K562 (cell line): ENCODE results near the gene CSDE1. TPM values are rescaled to one million over a fixed set of nuclear protein-coding genes. Genes with fewer than 3 reads are reported as not detected.
"Not testable (repeated sequence)": the region's sequence is repeated elsewhere in the genome, so short reads cannot be mapped to it uniquely, and the experiment has no call there.

Experiments used
- ATAC-seq: fragments of 200-7000 bp; cut with Tn5 transposase; 3 replicates; pipeline ENCODE4 v1.9.1; 2020; ENCODE audit warnings: moderate library complexity
- BruUV-seq: library from RNA; stranded (reverse); fragments of 400-500 nt; replicated peaks from 2 replicates; lab custom pipeline; 2021; lab: Mats Ljungman, UMichigan
- CTCF ChIA-PET: fragments of 300-600 bp; formaldehyde crosslinking; extraction: SDS; loops from one replicate; lab custom pipeline; 2021; ENCODE audit warnings: low intra/inter-chr PET ratio; lab: Yijun Ruan, JAX
- POLR2A ChIA-PET: fragments of 300-600, 350-650 bp; sonication (Branson Sonifier 250); formaldehyde crosslinking; extraction: SDS; loops from one replicate; lab custom pipeline; 2021; ENCODE audit warnings: antibody characterized with exemption, inconsistent platforms; lab: Yijun Ruan, JAX
- DNase-seq, 4 experiments: peaks; one replicate each; pipeline versions ENCODE4 v3.0.0 to v3.0.0-alpha.2; 2011 to 2018; ENCODE audit warnings: low spot score in 3 of 4, mixed read lengths in 3 of 4; ENCODE audit errors: extremely low read depth in 1 of 4
- FAIRE-seq: peaks from 2 replicates; lab custom pipeline; 2011; peaks lifted over from hg19 to GRCh38; lab: Jason Lieb, UNC
- H2AFZ ChIP-seq: 2 replicates; pipeline ENCODE4 v1.6.0; 2011; ENCODE audit warnings: low read depth, low read length, control low read depth, inconsistent platforms
- H3K27ac ChIP-seq: fragments of 200-600 bp; 3 replicates; pipeline ENCODE4 v1.8.0; 2011; ENCODE audit warnings: low read depth, mild to moderate bottlenecking, control low read depth, inconsistent platforms, low read length, moderate library complexity, mixed read lengths; ENCODE audit errors: extremely low read depth
- H3K27me3 ChIP-seq, 2 experiments: fragments of 300-600 bp in 1 of 2; 2 replicates in 1 of 2; 3 replicates in 1 of 2; pipeline versions ENCODE4 v1.6.0 to v1.8.0; 2011; ENCODE audit warnings: inconsistent platforms in 2 of 2, low read length in 2 of 2, mild to moderate bottlenecking in 1 of 2, mixed read lengths in 1 of 2, moderate library complexity in 1 of 2; ENCODE audit not compliant: control insufficient read depth in 2 of 2, insufficient read depth in 2 of 2
- H3K36me3 ChIP-seq: fragments of 300-600 bp; 3 replicates; pipeline ENCODE4 v1.8.0; 2011; ENCODE audit warnings: mild to moderate bottlenecking, low read length, inconsistent platforms; ENCODE audit not compliant: control insufficient read depth, insufficient read depth
- H3K4me1 ChIP-seq, 2 experiments: fragments of 200-600 bp in 1 of 2; replicated peaks in 1 of 2; 2 replicates in 1 of 2; 3 replicates in 1 of 2; pipeline versions ENCODE4 v1.5.1 to v1.8.0; 2011; ENCODE audit warnings: inconsistent platforms in 2 of 2, low read length in 2 of 2, mild to moderate bottlenecking in 1 of 2, mixed read lengths in 1 of 2, moderate library complexity in 1 of 2; ENCODE audit not compliant: control insufficient read depth in 2 of 2, insufficient read depth in 2 of 2
- H3K4me2 ChIP-seq: 2 replicates; pipeline ENCODE4 v1.6.1; 2011; ENCODE audit warnings: low read length, control low read depth, inconsistent platforms, mixed read lengths; ENCODE audit not compliant: insufficient read depth
- H3K4me3 ChIP-seq: fragments of 200-600 bp; sonication (generic), shearing (Covaris generic); 2 replicates; pipeline ENCODE4 v1.5.1; 2016; ENCODE audit warnings: control low read depth, inconsistent platforms
- H3K79me2 ChIP-seq: fragments of 200-600 bp; 3 replicates; pipeline ENCODE4 v1.8.0; 2011; ENCODE audit warnings: low read length, inconsistent platforms; ENCODE audit not compliant: control insufficient read depth, insufficient read depth
- H3K9ac ChIP-seq, 2 experiments: 2 replicates each; pipeline versions ENCODE4 v1.6.0 to v1.6.1; 2011; ENCODE audit warnings: low read depth in 2 of 2, low read length in 2 of 2, control low read depth in 1 of 2, inconsistent platforms in 1 of 2, mild to moderate bottlenecking in 1 of 2, mixed read lengths in 1 of 2; ENCODE audit not compliant: insufficient read depth in 1 of 2
- H3K9me1 ChIP-seq: one replicate; pipeline ENCODE4 v1.6.0; 2011; ENCODE audit warnings: inconsistent platforms, mild to moderate bottlenecking, low read length, moderate library complexity; ENCODE audit not compliant: control insufficient read depth, insufficient read depth
- H3K9me3 ChIP-seq: replicated peaks from 2 replicates; pipeline ENCODE4 v1.5.1; 2011; ENCODE audit warnings: low read depth, low read length, inconsistent platforms; ENCODE audit not compliant: control insufficient read depth, insufficient read depth
- H4K20me1 ChIP-seq: replicated peaks from 2 replicates; pipeline ENCODE4 v1.6.1; 2011; ENCODE audit warnings: low read length, inconsistent platforms, mixed read lengths; ENCODE audit not compliant: control insufficient read depth, insufficient read depth
- CEBPG ChIP-seq, 3 experiments: fragments of 200-800 bp in 1 of 3; sonication (Bioruptor generic) in 1 of 3; sonication (generic) in 1 of 3; formaldehyde crosslinking in 1 of 3; IDR thresholded peaks in 2 of 3; conservative IDR thresholded peaks in 1 of 3; 2 replicates each; pipeline versions ENCODE4 v1.6.1 to v1.8.0; 2016 to 2022; ENCODE audit warnings: missing compliant biosample characterization in 2 of 3, missing genetic modification characterization in 2 of 3, mild to moderate bottlenecking in 1 of 3, missing genetic modification reagents in 1 of 3
- ID3 ChIP-seq, 2 experiments: fragments of 250-450 bp in 1 of 2; fragments of 450-650 bp in 1 of 2; sonication (Bioruptor Pico) in 1 of 2; IDR thresholded peaks; 2 replicates each; pipeline versions ENCODE4 v1.6.1 to v1.8.0; 2016 to 2021; ENCODE audit warnings: mild to moderate bottlenecking in 2 of 2, moderate library complexity in 2 of 2, missing compliant biosample characterization in 1 of 2, missing genetic modification characterization in 1 of 2
- PPARD ChIP-seq: fragments of 250-450 bp; sonication (Bioruptor Pico); IDR thresholded peaks from 2 replicates; pipeline ENCODE4 v1.8.0; 2022; ENCODE audit warnings: inconsistent platforms, mild to moderate bottlenecking, moderate library complexity
- SMARCA4 ChIP-seq: fragments of 450-650 bp; IDR thresholded peaks from 2 replicates; pipeline ENCODE4 v1.6.1; 2016
- ZNF212 ChIP-seq: fragments of 450-650 bp; formaldehyde crosslinking; IDR thresholded peaks from 2 replicates; pipeline ENCODE4 v1.4.0; 2020; ENCODE audit warnings: mild to moderate bottlenecking
- WGBS: fragments of 100-300 bp; shearing (Covaris generic); methylation state at CpG from one replicate; pipeline ENCODE4 v1.1.6; 2016; ENCODE audit warnings: low coverage, mixed read lengths; ENCODE audit not compliant: insufficient coverage; ENCODE audit errors: missing lambda C conversion rate; 5-methylcytosine and 5-hydroxymethylcytosine counted together
- in situ Hi-C: fragments of 300-500 bp; cut with MboI; formaldehyde crosslinking; loops from 4 replicates; pipeline ENCODE4 v1.15.0; 2018; ENCODE audit warnings: inconsistent platforms, mixed read lengths
- intact Hi-C: fragments of 100-400 bp; cut with micrococcal nuclease; formaldehyde crosslinking; loops from 2 replicates; pipeline ENCODE4 v1.14.2; 2022
- polyA plus RNA-seq, 8 experiments: library from polyadenylated mRNA; depleted of rRNA in 4 of 8; stranded (reverse) in 5 of 8; unstranded in 3 of 8; fragments of >200 nt; fragmentation: Nextera tagmentation in 2 of 8; fragmentation: Illumina TruSeq in 1 of 8; extraction: Ambion mirVana in 2 of 8; extraction: Trizol in 1 of 8; gene quantifications; 2 replicates each; pipeline versions ENCODE4 v1.2.1 to v1.2.3, GENCODE V29; 2011 to 2014; ENCODE audit warnings: inconsistent platforms in 1 of 8, missing spikeins in 1 of 8
- total RNA-seq, 7 experiments: library from RNA; depleted of rRNA in 6 of 7; stranded (reverse); fragments of >200 nt in 6 of 7; fragmentation: Illumina TruSeq in 2 of 7; extraction: Trizol in 2 of 7; gene quantifications; 2 replicates each; pipeline versions ENCODE4 v1.2.1 to v1.2.3, GENCODE V29; 2011 to 2021; ENCODE audit warnings: low replicate concordance in 1 of 7
- TF ChIP-seq, protein P1 (sequence below): fragments of 450-650 bp; IDR thresholded peaks from 2 replicates; pipeline ENCODE4 v1.6.1; 2018; ENCODE audit warnings: mild to moderate bottlenecking, low read depth; ENCODE audit not compliant: partially characterized antibody

The CSDE1 gene
- total and polyA plus RNA-seq, 9 of the 15 experiments (the other 6 are each of a cell fraction or from before 2014, with no cell fraction given) = 174 to 538 (median 403) TPM

GRCh38 chr1:114757455-114758255 is at the start of gene CSDE1 (continued):
- TF ChIP-seq ID3 (CRISPR knock-in tag; IDR thresholded peaks at IDR 0.05) = 0 out of 2 replicates have a peak, but pooled peaks have one; percentile 14
- TF ChIP-seq ID3 (tag; IDR thresholded peaks at IDR 0.05) = peak; percentile 86; the same call in 1 of the 2 replicates
- 0 out of 2 replicates have a peak, but pooled peaks have one; percentile 22 for TF ChIP-seq SMARCA4
- no peak for TF ChIP-seq PPARD (CRISPR knock-in tag)
- TF ChIP-seq ZNF212 (CRISPR knock-in tag) = peak; percentile 70; the same call in 1 of the 2 replicates
- TF ChIP-seq, protein P1, sequence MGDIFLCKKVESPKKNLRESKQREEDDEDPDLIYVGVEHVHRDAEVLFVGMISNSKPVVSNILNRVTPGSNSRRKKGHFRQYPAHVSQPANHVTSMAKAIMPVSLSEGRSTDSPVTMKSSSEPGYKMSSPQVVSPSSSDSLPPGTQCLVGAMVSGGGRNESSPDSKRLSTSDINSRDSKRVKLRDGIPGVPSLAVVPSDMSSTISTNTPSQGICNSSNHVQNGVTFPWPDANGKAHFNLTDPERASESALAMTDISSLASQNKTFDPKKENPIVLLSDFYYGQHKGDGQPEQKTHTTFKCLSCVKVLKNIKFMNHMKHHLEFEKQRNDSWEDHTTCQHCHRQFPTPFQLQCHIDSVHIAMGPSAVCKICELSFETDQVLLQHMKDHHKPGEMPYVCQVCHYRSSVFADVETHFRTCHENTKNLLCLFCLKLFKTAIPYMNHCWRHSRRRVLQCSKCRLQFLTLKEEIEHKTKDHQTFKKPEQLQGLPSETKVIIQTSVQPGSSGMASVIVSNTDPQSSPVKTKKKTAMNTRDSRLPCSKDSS = no peak
- no peak for TF ChIP-seq CEBPG (CRISPR knock-in tag; IDR thresholded peaks at IDR 0.05)
- TF ChIP-seq CEBPG (tag; conservative IDR thresholded peaks at IDR 0.05 in 1 of 2, IDR thresholded peaks at IDR 0.05 in 1 of 2) = no peak

DNA sequence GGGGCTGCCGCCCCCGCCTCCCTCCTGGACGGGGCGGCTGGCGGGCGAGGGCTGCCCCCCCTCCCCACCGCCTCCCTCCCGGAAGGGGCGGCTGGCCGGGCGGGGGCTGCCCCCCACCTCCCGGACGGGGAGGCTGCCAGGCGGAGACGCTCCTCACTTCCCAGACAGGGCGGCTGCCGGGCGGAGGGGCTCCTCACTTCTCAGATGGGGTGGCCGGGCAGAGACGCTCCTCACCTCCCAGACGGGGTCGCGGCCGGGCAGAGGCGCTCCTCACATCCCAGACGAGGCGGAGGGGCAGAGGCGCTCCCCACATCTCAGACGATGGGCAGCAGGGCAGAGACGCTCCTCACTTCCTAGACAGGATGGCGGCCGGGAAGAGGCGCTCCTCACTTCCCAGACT is 46.7 kb upstream of the CSDE1 start:
- intact Hi-C loops, H3K27me3 ChIP-seq, CTCF ChIA-PET, H3K36me3 ChIP-seq, H3K9me3 ChIP-seq, H3K9ac ChIP-seq, H2AFZ ChIP-seq, BruUV-seq, H3K79me2 ChIP-seq, FAIRE-seq, DNase-seq, H3K4me1 ChIP-seq, H3K4me3 ChIP-seq, H3K27ac ChIP-seq, ATAC-seq, H4K20me1 ChIP-seq, H3K9me1 ChIP-seq, in situ Hi-C loops, POLR2A ChIA-PET, H3K4me2 ChIP-seq: not testable (repeated sequence)
- 23% methylated on average over 4 of the region's 33 CpGs for WGBS
